Peyer's patch (tissue), 4 donors: ENCODE results near the gene AKAP6. TPM values are rescaled to one million over a fixed set of nuclear protein-coding genes. Genes with fewer than 3 reads are reported as not detected.

Experiments
- DNase-seq, 3 donors: peaks; one replicate each; pipeline ENCODE4 v3.0.0-alpha.2; 2017 to 2019
- H3K27ac ChIP-seq, 4 donors: fragments of 200-600 bp; sonication (generic); one replicate each; pipeline ENCODE4 v1.5.1; 2016 to 2019
- H3K27me3 ChIP-seq, 2 donors: fragments of 200-600 bp; sonication (generic); one replicate each; pipeline ENCODE4 v1.5.1; 2019
- H3K36me3 ChIP-seq, 3 donors: fragments of 200-600 bp; sonication (generic); one replicate each; pipeline ENCODE4 v1.5.1; 2016 to 2019
- H3K4me1 ChIP-seq, 4 donors: fragments of 200-600 bp; sonication (generic); one replicate each; pipeline ENCODE4 v1.5.1; 2016 to 2019
- H3K4me3 ChIP-seq, 4 donors: fragments of 200-600 bp; sonication (generic); 1 replicate in 3 of 4; 2 replicates in 1 of 4; pipeline ENCODE4 v1.5.1; 2016 to 2019; ENCODE audit warnings: mild to moderate bottlenecking in 1 of 4
- H3K9me3 ChIP-seq, 4 donors: fragments of 200-600 bp; sonication (generic); one replicate each; pipeline ENCODE4 v1.5.1; 2016 to 2019; ENCODE audit warnings: mild to moderate bottlenecking in 1 of 4
- POLR2A ChIP-seq, 2 donors: fragments of 450-650 bp; IDR thresholded peaks; one replicate each; pipeline ENCODE4 v1.5.1; 2017; ENCODE audit warnings: antibody characterized with exemption in 2 of 2, mild to moderate bottlenecking in 2 of 2, moderate library complexity in 2 of 2
- total RNA-seq, 4 donors: library from RNA; depleted of rRNA; stranded (reverse); fragments of >200 nt; gene quantifications; one replicate each; pipeline ENCODE4 v1.1.0, GENCODE V29; 2016
- TF ChIP-seq, protein P1 (sequence below), 6 experiments: fragments of 450-650 bp in 4 of 6; fragments of 200-600 bp in 2 of 6; sonication (generic) in 1 of 6; IDR thresholded peaks; one replicate each; pipeline ENCODE4 v1.5.1; 2017 to 2019; ENCODE audit warnings: antibody characterized with exemption in 6 of 6, mild to moderate bottlenecking in 3 of 6, moderate library complexity in 1 of 6

AKAP6 gene
- total RNA-seq, 4 donors from 2014 or later = 7.6 to 21.5 (median 12.2) TPM

DNA sequence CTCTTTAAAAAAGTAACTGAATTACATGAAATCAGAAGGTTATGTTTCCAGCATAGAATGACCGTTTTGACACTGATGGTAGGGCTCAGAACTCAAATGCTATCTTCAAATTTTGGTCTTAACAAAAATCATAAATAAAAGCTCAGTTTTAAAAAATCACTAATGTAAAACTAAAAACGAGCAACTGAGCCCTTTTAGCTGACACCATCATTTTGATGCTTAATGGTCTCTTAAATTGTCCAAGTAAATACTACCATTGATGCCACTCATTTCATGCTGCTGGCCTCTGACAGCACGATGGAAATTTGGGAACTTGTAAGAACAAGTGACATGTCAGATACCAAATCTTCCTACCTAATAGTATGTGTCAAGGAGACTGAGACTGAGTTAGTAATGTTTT lies 205.0 kb downstream of the AKAP6 start:
- H3K4me3 ChIP-seq = no peak overlapping the region
- no peaks in the 10 kb centered on the region for H3K9me3 ChIP-seq
- no peaks in the 10 kb centered on the region for H3K27me3 ChIP-seq
- no peaks in the 10 kb centered on the region for H3K36me3 ChIP-seq
- no peak for DNase-seq
- H3K4me1 ChIP-seq = no peaks in the 10 kb centered on the region
- H3K27ac ChIP-seq = no peak overlapping the region
- no peak for TF ChIP-seq POLR2A (IDR thresholded peaks at IDR 0.05)
- TF ChIP-seq, protein P1, sequence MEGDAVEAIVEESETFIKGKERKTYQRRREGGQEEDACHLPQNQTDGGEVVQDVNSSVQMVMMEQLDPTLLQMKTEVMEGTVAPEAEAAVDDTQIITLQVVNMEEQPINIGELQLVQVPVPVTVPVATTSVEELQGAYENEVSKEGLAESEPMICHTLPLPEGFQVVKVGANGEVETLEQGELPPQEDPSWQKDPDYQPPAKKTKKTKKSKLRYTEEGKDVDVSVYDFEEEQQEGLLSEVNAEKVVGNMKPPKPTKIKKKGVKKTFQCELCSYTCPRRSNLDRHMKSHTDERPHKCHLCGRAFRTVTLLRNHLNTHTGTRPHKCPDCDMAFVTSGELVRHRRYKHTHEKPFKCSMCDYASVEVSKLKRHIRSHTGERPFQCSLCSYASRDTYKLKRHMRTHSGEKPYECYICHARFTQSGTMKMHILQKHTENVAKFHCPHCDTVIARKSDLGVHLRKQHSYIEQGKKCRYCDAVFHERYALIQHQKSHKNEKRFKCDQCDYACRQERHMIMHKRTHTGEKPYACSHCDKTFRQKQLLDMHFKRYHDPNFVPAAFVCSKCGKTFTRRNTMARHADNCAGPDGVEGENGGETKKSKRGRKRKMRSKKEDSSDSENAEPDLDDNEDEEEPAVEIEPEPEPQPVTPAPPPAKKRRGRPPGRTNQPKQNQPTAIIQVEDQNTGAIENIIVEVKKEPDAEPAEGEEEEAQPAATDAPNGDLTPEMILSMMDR (IDR thresholded peaks at IDR 0.05) = no peak

DNA sequence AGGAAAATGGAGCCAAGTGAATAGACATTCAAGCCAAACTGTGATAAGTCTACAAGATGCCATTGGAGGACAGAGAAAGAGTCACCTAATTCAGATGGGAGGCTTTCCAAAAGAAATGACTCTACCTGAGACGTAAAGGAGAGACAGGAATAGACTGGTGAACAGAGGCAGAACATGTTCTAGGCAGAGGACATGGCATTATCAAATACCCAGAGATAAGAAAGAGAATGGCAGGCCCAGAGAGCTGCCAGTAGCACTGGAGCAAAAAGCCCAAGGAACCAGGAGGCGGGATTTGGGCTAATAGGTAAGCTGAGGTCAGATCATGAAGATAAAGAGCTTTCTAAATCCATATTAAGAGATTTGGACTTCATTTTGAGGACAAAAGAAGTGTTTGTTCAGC lies 207.1 kb downstream of the AKAP6 start:
- Histone ChIP-seq H3K4me3 (no peak overlapping the region), H3K27ac (no peak overlapping the region), H3K27me3 (no peaks in the 10 kb centered on the region), H3K9me3 (no peaks in the 10 kb centered on the region), H3K4me1 (no peaks in the 10 kb centered on the region), H3K36me3 (no peaks in the 10 kb centered on the region)
- TF ChIP-seq, protein P1 (IDR thresholded peaks at IDR 0.05) = no peak
- no peak for TF ChIP-seq POLR2A (IDR thresholded peaks at IDR 0.05)
- DNase-seq = no peak

DNA sequence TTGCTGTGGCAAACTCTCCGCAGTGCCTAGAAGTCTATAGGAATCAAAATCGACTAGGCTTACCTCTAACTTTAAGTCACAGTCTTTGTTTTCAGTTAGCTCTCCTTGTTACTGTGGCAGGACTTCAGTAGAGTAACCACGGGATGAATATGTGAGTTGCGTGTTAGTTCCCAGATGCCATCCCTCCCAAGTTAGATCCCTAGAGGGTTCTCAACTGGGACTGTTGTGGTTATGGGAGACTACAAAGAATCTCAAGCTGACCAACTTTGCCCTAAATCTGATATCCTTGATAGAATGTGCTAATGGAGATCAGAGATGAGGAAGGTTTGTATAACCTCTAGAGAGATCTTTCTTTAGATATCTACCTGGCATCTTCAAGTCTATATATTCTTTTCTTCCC lies 208.1 kb downstream of the AKAP6 start:
- TF ChIP-seq POLR2A (IDR thresholded peaks at IDR 0.05) = no peak
- TF ChIP-seq, protein P1 (IDR thresholded peaks at IDR 0.05) = no peak

DNA sequence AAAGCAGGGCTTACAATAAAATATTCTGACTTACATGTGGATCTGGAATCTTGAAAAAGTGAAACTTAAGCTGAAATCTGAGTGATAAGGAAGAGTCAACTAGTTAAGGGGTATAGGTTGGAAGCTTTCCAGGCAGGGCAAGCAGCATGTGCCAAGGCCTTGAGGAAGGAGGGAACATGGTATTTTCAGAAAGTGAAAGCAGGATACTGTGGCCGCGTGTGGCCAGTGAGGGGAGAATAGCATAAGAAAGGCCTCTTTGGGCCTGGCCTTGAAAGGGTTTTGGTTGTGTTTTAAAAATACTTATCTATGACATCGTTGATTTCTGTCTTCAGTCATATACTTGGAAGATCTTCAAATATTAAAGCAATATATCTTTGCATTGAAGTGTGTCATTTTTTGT lies 213.4 kb downstream of the AKAP6 start:
- no peak overlapping the region for H3K27ac ChIP-seq
- H3K4me3 ChIP-seq = no peak overlapping the region
- TF ChIP-seq POLR2A (IDR thresholded peaks at IDR 0.05) = no peak
- TF ChIP-seq, protein P1 (IDR thresholded peaks at IDR 0.05) = no peak
- no peak for DNase-seq
- H3K27me3 ChIP-seq = no peaks in the 10 kb centered on the region
- no peaks in the 10 kb centered on the region for H3K4me1 ChIP-seq
- peaks cover 0 to 5% (median 0%) of the 10 kb centered on the region in 3 donors for H3K36me3 ChIP-seq
- H3K9me3 ChIP-seq = no peaks in the 10 kb centered on the region

More for the DNA sequence above, 208.1 kb downstream of the AKAP6 start:
- no peak overlapping the region for H3K27ac ChIP-seq
- no peaks in the 10 kb centered on the region for H3K27me3 ChIP-seq
- H3K9me3 ChIP-seq = no peaks in the 10 kb centered on the region
- no peak for DNase-seq
- H3K36me3 ChIP-seq = no peaks in the 10 kb centered on the region
- H3K4me3 ChIP-seq = no peak overlapping the region
- no peaks in the 10 kb centered on the region for H3K4me1 ChIP-seq

DNA sequence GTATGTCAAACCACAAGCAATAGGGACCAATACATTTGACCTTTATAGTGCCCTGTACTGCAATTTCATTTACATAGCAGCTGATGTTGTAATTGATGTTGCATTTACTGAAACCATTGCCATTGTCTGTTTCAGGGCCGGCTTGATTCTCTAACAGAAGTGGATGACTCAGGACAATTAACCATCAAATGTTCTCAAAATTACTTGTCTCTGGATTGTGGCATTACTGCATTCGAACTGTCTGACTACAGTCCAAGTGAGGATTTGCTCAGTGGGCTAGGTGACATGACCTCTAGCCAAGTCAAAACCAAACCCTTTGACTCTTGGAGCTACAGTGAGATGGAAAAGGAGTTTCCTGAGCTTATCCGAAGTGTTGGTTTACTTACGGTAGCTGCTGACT lies 216.0 kb downstream of the AKAP6 start:
- Histone ChIP-seq H3K4me1 (no peaks in the 10 kb centered on the region), H3K27ac (no peak overlapping the region), H3K27me3 (no peaks in the 10 kb centered on the region), H3K4me3 (no peak overlapping the region), H3K36me3 (peaks cover 0 to 5% (median 0%) of the 10 kb centered on the region in 3 donors), H3K9me3 (no peaks in the 10 kb centered on the region)
- DNase-seq = no peak
- TF ChIP-seq, protein P1 (IDR thresholded peaks at IDR 0.05) = no peak
- TF ChIP-seq POLR2A (IDR thresholded peaks at IDR 0.05) = no peak
